A549 (cell line): Measurements from ENCODE around the gene AADACL4.
A peak's percentile ranks its signal among the peaks of the same experiment; 100 is the strongest.

ENCODE experiments used
- EP300 ChIP-seq, 2 experiments: fragments of >200 bp; sonication (Bioruptor Twin); formaldehyde crosslinking; IDR thresholded peaks; 2 replicates in 1 of 2; 3 replicates in 1 of 2; pipeline ENCODE4 v1.6.1; 2016 to 2017
- HEYL ChIP-seq: fragments of 250-450 bp; sonication (Bioruptor Pico); IDR thresholded peaks from 2 replicates; pipeline ENCODE4 v1.8.0; 2021; ENCODE audit warnings: mild to moderate bottlenecking, moderate library complexity
- JUNB ChIP-seq: fragments of >200 bp; sonication (Bioruptor Twin); formaldehyde crosslinking; IDR thresholded peaks from 2 replicates; pipeline ENCODE4 v1.6.1; 2016
- SMC3 ChIP-seq: fragments of >200 bp; sonication (Bioruptor Twin); formaldehyde crosslinking; IDR thresholded peaks from 3 replicates; pipeline ENCODE4 v1.6.1; 2018; ENCODE audit warnings: inconsistent platforms
- ZSCAN20 ChIP-seq: fragments of 250-450 bp; sonication (Bioruptor Pico); IDR thresholded peaks from 2 replicates; pipeline ENCODE4 v1.8.0; 2022; ENCODE audit warnings: mild to moderate bottlenecking, moderate library complexity
- TF ChIP-seq, protein P1 (sequence below): fragments of >200 bp; sonication (Bioruptor Twin); formaldehyde crosslinking; IDR thresholded peaks from 3 replicates; pipeline ENCODE4 v1.5.1; 2016
- TF ChIP-seq, protein P2 (sequence below): IDR thresholded peaks from 2 replicates; pipeline ENCODE4 v1.6.1; 2012
- TF ChIP-seq, protein P3 (sequence below): fragments of 200-600 bp; sonication (generic); IDR thresholded peaks from 2 replicates; pipeline ENCODE4 v1.6.1; 2016; ENCODE audit warnings: antibody characterized with exemption, mild to moderate bottlenecking, moderate library complexity

- TF ChIP-seq, protein P1, sequence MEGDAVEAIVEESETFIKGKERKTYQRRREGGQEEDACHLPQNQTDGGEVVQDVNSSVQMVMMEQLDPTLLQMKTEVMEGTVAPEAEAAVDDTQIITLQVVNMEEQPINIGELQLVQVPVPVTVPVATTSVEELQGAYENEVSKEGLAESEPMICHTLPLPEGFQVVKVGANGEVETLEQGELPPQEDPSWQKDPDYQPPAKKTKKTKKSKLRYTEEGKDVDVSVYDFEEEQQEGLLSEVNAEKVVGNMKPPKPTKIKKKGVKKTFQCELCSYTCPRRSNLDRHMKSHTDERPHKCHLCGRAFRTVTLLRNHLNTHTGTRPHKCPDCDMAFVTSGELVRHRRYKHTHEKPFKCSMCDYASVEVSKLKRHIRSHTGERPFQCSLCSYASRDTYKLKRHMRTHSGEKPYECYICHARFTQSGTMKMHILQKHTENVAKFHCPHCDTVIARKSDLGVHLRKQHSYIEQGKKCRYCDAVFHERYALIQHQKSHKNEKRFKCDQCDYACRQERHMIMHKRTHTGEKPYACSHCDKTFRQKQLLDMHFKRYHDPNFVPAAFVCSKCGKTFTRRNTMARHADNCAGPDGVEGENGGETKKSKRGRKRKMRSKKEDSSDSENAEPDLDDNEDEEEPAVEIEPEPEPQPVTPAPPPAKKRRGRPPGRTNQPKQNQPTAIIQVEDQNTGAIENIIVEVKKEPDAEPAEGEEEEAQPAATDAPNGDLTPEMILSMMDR, result no peak
- TF ChIP-seq EP300 (IDR thresholded peaks at IDR 0.05) (peak; percentile 95 to 97; a peak in 3 of 5 replicates), ZSCAN20 (CRISPR knock-in tag) (0 out of 2 replicates have a peak, but pooled peaks have one; percentile 8), JUNB (peak; percentile 50; the same call in 1 of the 2 replicates), SMC3 (peak; percentile 37; the same call in 2 of the 3 replicates), HEYL (peak; percentile 42; the same call in 1 of the 2 replicates)
- TF ChIP-seq, protein P2, sequence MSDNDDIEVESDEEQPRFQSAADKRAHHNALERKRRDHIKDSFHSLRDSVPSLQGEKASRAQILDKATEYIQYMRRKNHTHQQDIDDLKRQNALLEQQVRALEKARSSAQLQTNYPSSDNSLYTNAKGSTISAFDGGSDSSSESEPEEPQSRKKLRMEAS, result peak; percentile 88
- TF ChIP-seq, protein P3, sequence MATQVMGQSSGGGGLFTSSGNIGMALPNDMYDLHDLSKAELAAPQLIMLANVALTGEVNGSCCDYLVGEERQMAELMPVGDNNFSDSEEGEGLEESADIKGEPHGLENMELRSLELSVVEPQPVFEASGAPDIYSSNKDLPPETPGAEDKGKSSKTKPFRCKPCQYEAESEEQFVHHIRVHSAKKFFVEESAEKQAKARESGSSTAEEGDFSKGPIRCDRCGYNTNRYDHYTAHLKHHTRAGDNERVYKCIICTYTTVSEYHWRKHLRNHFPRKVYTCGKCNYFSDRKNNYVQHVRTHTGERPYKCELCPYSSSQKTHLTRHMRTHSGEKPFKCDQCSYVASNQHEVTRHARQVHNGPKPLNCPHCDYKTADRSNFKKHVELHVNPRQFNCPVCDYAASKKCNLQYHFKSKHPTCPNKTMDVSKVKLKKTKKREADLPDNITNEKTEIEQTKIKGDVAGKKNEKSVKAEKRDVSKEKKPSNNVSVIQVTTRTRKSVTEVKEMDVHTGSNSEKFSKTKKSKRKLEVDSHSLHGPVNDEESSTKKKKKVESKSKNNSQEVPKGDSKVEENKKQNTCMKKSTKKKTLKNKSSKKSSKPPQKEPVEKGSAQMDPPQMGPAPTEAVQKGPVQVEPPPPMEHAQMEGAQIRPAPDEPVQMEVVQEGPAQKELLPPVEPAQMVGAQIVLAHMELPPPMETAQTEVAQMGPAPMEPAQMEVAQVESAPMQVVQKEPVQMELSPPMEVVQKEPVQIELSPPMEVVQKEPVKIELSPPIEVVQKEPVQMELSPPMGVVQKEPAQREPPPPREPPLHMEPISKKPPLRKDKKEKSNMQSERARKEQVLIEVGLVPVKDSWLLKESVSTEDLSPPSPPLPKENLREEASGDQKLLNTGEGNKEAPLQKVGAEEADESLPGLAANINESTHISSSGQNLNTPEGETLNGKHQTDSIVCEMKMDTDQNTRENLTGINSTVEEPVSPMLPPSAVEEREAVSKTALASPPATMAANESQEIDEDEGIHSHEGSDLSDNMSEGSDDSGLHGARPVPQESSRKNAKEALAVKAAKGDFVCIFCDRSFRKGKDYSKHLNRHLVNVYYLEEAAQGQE, result 0 out of 2 replicates have a peak, but pooled peaks have one; percentile 7
These were observed 47.7 kb upstream of the AADACL4 start for GRCh38 chr1:12596007-12596821.
